Stimulated activated CD8-positive, alpha-beta memory T cell treated with anti-CD3 and anti-CD28 coated beads, Interleukin-4, amount 100 ng/mL, for 24 hours (primary cell): ENCODE data around the gene NAGK.

Experiments used
- DNase-seq: peaks from one replicate; pipeline ENCODE4 v3.0.0-alpha.2; 2020; ENCODE audit warnings: low read depth

Gene NAGK

DNA sequence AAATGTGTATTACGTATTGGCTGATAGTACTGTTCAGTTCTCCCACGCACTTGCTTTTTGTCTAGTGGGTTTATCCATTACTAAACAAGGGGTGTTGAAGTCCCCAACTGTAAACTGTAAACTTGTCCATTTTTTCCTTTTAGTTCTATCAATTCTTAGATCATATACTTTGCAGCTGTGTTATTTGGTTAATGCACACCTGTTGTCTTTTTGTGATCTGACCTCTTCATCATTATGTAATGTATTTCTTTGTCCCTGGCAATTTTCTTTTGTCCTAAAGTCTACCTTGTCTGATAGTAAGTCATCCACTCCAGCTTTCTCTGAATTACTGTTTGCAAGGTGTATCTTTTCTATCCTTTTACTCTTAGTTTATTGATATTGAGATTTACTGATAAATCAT lies 39.6 kb downstream of the NAGK start:
- DNase-seq, result no peak

- DNase-seq, result no peak
Observed at GRCh38 chr2:71113843-71114242, 45.4 kb downstream of the NAGK start.

DNA sequence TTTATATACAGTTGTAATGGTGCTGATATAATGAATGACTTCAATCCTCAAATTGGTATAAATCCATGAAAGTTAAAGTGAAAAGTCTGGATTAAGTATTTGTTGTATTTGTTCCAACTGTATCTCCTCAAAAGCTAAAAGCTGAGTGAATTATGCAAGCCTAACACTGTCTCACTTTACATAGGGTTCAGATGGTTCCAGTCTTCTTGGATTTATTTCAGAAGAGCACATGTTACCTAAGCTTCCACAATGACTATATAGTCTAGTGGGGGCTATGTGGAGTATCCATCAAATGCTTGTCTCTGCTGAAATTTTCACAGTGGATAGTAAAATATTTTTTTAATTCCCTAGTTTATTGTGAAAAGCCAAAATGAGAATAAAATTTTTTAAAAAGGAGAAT lies 48.6 kb downstream of the NAGK start:
- no peak for DNase-seq

DNA sequence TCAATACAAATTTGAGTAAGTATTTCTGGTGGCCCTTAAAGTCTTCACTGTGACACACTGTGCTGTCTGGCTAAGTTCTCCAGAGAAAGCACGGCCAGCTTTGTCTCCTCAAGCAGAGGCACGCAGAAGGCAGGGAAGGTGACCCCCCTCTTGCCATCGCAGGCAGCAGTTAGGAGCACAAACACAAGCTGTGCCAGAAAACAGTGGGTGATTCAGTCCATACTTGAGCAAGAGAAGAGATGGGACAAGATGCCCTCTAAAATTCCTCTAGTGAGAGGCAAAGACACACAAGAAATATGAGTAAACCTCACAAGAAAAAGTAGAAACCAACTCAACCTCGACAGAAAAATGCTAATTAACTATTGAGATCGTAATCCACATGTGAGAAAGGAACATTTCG lies 51.7 kb downstream of the NAGK start:
- no peak for DNase-seq

DNA sequence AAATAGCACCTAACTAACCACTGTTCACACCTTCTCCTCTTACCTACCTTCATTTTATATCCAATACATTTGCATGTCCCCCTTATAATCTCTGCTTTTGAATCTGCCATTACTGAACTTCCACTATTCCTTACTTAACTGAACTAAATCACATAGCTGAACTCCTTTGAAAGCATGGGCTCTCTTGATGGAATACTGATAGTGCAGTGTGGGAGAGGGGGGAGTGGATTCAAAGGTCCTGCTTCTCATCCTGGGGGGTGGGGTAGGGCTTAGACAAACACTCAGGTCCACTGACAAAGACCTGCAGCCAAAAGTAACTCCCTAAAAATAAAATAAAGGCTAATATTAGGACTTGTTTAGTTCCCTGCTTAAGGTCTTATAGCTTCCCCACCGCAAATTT lies 53.0 kb downstream of the NAGK start:
- no peak for DNase-seq

DNA sequence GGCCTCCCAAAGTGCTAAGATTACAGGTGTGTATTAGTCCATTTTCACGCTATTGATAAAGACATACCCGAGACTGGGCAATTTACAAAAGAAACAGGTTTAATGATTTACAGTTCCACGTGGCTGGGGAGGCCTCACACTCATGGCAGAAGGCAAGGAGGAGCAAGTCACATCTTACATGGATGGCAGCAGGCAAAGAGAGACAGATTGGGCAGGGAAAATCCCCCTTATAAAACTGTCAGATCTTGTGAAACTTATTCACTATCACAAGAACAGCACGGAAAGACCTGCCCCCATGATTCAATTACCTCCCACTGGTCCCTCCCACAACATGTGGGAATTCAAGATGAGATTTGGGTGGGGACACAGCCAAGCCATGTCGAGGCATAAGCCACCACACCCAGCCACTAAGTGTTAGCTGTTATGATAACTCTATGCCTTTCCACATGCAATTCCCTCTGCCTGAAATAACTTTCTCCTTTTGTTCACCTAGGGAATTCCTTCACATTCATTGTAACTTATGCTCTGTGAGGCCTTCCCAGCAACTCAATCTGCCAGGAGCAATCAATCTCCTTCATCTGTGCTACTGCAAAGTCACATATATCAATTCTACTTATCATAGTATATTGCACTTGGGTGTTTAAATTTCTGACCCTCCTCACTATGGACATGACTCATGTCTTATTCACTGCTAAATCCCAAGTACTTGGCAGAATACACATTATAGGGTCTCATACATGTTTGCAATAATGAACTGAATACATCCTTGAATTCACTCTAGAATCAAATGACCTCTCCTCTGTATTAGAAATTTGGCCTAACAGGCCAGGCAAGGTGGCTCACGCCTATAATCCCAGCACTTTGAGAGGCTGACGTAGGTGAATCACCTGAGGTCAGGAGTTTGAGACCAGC lies 54.2 kb downstream of the NAGK start:
- no peak for DNase-seq

DNA sequence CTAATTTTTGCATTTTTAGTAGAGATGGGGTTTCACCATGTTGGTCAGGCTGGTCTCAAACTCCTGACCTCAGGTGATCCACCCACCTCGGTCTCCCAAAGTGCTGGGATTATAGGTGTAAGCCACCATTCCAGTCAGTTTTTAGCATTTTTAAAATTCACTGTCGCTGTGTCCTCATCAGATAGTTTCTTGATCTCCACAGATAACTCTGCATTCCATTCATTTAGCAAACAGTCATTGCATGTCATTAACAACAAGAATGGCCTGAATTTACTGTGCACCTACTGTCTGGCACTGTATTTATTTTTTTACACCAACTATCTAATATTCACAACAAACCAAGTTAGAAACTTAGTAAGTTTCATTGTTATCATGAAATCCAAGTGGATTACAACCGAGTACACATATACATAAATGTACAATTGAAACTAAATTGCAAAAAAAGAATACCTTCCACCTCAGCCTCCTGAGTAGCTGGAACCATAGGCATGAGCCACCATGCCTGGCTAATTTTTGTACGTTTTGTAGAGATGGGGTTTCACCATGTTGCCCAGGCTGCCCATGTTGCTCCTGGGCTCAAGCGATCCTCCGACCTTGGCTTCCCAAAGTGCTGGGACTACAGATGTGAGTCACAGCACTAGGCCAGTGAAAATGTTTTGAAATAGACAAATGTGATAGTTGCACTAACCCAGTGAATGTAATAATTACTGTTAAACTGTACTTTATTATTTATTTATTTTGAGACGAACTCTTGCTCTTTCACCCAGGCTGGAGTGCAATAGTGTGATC lies 57.3 kb downstream of the NAGK start:
- DNase-seq, result no peak

DNA sequence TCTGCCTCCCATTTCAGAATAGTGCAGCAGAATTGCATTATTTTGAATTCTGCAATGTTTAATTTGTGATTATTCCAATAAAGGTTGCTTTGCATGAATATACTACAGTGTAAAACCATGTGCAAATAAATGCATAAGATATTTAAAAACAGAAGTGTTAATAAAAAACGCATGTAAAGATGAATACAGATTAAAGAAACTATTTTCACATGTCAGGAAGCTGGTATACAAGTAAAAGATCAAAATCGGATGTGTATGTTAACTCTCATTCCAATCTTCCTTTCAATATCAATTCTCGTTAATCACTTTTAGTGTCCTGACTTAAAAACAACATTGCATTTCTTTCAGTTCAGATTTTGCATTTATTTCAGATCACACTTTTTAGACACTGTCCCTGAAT lies 58.5 kb downstream of the NAGK start:
- DNase-seq, result no peak
